Panc1 (cell line): Measurements from ENCODE around the gene GMPR. TPM values are rescaled to one million over a fixed set of nuclear protein-coding genes. Genes with fewer than 3 reads are reported as not detected.

ENCODE experiments used
- ATAC-seq: fragments of 200-7000 bp; cut with Tn5 transposase; 2 replicates; pipeline ENCODE4 v1.9.1; 2020; ENCODE audit warnings: mild to moderate bottlenecking, moderate library complexity
- BruUV-seq: library from RNA; stranded (reverse); fragments of 400-500 nt; replicated peaks from 2 replicates; lab custom pipeline; 2021; lab: Mats Ljungman, UMichigan
- CTCF ChIA-PET: fragments of 300-600 bp; sonication (Branson Sonifier 250); formaldehyde crosslinking; loops from one replicate; lab custom pipeline; 2022; ENCODE audit warnings: antibody characterized with exemption; lab: Charles Lee
- POLR2A ChIA-PET: fragments of 300-600 bp; sonication (Branson Sonifier 250); formaldehyde crosslinking; loops from one replicate; lab custom pipeline; 2022; ENCODE audit warnings: antibody characterized with exemption; lab: Charles Lee
- DNase-seq: peaks from one replicate; pipeline ENCODE4 v3.0.0-alpha.2; 2010; ENCODE audit warnings: low read depth, low spot score
- H3K27ac ChIP-seq: 2 replicates; pipeline ENCODE4 v1.5.1; 2011; ENCODE audit warnings: mild to moderate bottlenecking, low read length, inconsistent platforms
- H3K27me3 ChIP-seq: fragments of 200-500 bp; sonication (Bioruptor generic); 2 replicates; pipeline ENCODE4 v1.6.0; 2014; ENCODE audit warnings: low read length, inconsistent platforms; ENCODE audit not compliant: control insufficient read depth, insufficient read depth
- H3K36me3 ChIP-seq: fragments of 200-500 bp; sonication (Bioruptor generic); 2 replicates; pipeline ENCODE4 v1.5.1; 2014; ENCODE audit warnings: inconsistent platforms, mild to moderate bottlenecking, low read length, moderate library complexity; ENCODE audit not compliant: control insufficient read depth, insufficient read depth
- H3K4me1 ChIP-seq: 2 replicates; pipeline ENCODE4 v1.5.1; 2011; ENCODE audit warnings: inconsistent platforms, mild to moderate bottlenecking, low read length, moderate library complexity; ENCODE audit not compliant: control insufficient read depth, insufficient read depth
- H3K4me3 ChIP-seq, 2 experiments: 2 replicates each; pipeline ENCODE4 v1.5.1; 2011 to 2012; ENCODE audit warnings: low read depth in 2 of 2, low read length in 2 of 2, mild to moderate bottlenecking in 2 of 2, inconsistent platforms in 1 of 2, moderate library complexity in 1 of 2
- H3K9me3 ChIP-seq: fragments of 200-500 bp; sonication (Bioruptor generic); 2 replicates; pipeline ENCODE4 v1.5.1; 2014; ENCODE audit warnings: low read depth, mild to moderate bottlenecking, inconsistent platforms, low read length, moderate library complexity; ENCODE audit not compliant: control insufficient read depth, insufficient read depth
- POLR2AphosphoS5 ChIP-seq: IDR thresholded peaks from 2 replicates; pipeline ENCODE4 v1.6.1; 2012; ENCODE audit warnings: mild to moderate bottlenecking, low read depth, low read length, moderate library complexity
- SIN3A ChIP-seq: IDR thresholded peaks from 2 replicates; pipeline ENCODE4 v1.6.1; 2012; ENCODE audit warnings: low read depth, mild to moderate bottlenecking, low read length, moderate library complexity, borderline replicate concordance; ENCODE audit not compliant: insufficient read depth
- TCF7L2 ChIP-seq: IDR thresholded peaks from 2 replicates; pipeline ENCODE4 v1.6.1; 2011; ENCODE audit warnings: mild to moderate bottlenecking, low read depth, low read length, inconsistent platforms
- in situ Hi-C: cut with HindIII; loops from 2 replicates; pipeline ENCODE4 v1.10.0; 2016; ENCODE audit warnings: low sequenced_read_pairs, low pct_unique_long_range_greater_than_20kb
- intact Hi-C: fragments of 100-400 bp; cut with micrococcal nuclease; formaldehyde crosslinking; loops from one replicate; pipeline ENCODE4 v1.10.0; 2022; ENCODE audit not compliant: unreplicated experiment
- total RNA-seq: library from RNA; stranded (reverse); gene quantifications from one replicate; pipeline ENCODE4 v1.2.1, GENCODE V29; 2021; ENCODE audit not compliant: unreplicated experiment
- TF ChIP-seq, protein P1 (sequence below), 2 experiments: IDR thresholded peaks; 2 replicates each; pipeline ENCODE4 v1.6.1; 2011 to 2012; ENCODE audit warnings: low read depth in 2 of 2, control low read depth in 1 of 2, low read length in 1 of 2, mild to moderate bottlenecking in 1 of 2, moderate library complexity in 1 of 2; ENCODE audit not compliant: insufficient read depth in 1 of 2
- TF ChIP-seq, protein P2 (sequence below): fragments of 450-650 bp; IDR thresholded peaks from 2 replicates; pipeline ENCODE4 v1.5.1; 2017; ENCODE audit warnings: mild to moderate bottlenecking

Gene GMPR
- total RNA-seq, 1 experiment from 2014 or later = 3.5 TPM

DNA sequence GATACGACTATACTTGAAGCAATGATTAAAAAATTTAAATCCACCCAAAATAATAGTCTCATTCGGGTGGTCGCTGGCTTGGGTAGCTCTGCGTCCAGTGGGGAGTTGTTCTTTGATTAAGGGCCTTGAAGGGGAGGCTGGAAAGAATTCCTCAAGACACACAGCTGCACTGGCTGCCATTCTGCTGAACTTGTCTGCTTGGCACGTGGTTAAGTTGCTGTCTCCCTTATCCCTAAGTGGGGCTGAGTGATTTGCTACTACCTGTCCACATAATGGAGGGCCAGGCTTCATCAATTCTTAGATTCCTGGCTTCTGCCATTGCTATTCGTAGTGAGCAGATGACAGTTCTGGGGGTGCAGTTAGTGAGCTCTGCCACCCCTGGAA lies 98.5 kb downstream of the GMPR start:
- no peak for DNase-seq
- Histone ChIP-seq H3K4me3 (no peak overlapping the region), H3K36me3 (no peaks in the 10 kb centered on the region), H3K27ac (no peak overlapping the region), H3K4me1 (peaks cover 15% of the 10 kb centered on the region), H3K9me3 (no peaks in the 10 kb centered on the region), H3K27me3 (no peaks in the 10 kb centered on the region)
- BruUV-seq = no TSS peak
- intact Hi-C loops (loop anchor here (10.0 kb wide), 1 partner anchor 428 kb away; the partner anchor contains the start of gene ATXN1), in situ Hi-C loops (no loop called here)
- ATAC-seq = no peak
- TF ChIP-seq POLR2AphosphoS5 = no peak
- no peak for TF ChIP-seq SIN3A
- TF ChIP-seq, protein P1, sequence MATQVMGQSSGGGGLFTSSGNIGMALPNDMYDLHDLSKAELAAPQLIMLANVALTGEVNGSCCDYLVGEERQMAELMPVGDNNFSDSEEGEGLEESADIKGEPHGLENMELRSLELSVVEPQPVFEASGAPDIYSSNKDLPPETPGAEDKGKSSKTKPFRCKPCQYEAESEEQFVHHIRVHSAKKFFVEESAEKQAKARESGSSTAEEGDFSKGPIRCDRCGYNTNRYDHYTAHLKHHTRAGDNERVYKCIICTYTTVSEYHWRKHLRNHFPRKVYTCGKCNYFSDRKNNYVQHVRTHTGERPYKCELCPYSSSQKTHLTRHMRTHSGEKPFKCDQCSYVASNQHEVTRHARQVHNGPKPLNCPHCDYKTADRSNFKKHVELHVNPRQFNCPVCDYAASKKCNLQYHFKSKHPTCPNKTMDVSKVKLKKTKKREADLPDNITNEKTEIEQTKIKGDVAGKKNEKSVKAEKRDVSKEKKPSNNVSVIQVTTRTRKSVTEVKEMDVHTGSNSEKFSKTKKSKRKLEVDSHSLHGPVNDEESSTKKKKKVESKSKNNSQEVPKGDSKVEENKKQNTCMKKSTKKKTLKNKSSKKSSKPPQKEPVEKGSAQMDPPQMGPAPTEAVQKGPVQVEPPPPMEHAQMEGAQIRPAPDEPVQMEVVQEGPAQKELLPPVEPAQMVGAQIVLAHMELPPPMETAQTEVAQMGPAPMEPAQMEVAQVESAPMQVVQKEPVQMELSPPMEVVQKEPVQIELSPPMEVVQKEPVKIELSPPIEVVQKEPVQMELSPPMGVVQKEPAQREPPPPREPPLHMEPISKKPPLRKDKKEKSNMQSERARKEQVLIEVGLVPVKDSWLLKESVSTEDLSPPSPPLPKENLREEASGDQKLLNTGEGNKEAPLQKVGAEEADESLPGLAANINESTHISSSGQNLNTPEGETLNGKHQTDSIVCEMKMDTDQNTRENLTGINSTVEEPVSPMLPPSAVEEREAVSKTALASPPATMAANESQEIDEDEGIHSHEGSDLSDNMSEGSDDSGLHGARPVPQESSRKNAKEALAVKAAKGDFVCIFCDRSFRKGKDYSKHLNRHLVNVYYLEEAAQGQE (IDR thresholded peaks at IDR 0.05; ENCODE audit: insufficient read depth in 1 of 2, low read depth in 2 of 2, low read length in 1 of 2) = no peak
- TF ChIP-seq TCF7L2 = no peak
- TF ChIP-seq, protein P2, sequence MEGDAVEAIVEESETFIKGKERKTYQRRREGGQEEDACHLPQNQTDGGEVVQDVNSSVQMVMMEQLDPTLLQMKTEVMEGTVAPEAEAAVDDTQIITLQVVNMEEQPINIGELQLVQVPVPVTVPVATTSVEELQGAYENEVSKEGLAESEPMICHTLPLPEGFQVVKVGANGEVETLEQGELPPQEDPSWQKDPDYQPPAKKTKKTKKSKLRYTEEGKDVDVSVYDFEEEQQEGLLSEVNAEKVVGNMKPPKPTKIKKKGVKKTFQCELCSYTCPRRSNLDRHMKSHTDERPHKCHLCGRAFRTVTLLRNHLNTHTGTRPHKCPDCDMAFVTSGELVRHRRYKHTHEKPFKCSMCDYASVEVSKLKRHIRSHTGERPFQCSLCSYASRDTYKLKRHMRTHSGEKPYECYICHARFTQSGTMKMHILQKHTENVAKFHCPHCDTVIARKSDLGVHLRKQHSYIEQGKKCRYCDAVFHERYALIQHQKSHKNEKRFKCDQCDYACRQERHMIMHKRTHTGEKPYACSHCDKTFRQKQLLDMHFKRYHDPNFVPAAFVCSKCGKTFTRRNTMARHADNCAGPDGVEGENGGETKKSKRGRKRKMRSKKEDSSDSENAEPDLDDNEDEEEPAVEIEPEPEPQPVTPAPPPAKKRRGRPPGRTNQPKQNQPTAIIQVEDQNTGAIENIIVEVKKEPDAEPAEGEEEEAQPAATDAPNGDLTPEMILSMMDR = no peak
- POLR2A ChIA-PET = no interaction called here
- CTCF ChIA-PET = interaction anchor here (0.9 kb wide), 1 partner anchor 17 kb away, joined by 3 read pairs; no protein-coding TSS in a partner anchor

DNA sequence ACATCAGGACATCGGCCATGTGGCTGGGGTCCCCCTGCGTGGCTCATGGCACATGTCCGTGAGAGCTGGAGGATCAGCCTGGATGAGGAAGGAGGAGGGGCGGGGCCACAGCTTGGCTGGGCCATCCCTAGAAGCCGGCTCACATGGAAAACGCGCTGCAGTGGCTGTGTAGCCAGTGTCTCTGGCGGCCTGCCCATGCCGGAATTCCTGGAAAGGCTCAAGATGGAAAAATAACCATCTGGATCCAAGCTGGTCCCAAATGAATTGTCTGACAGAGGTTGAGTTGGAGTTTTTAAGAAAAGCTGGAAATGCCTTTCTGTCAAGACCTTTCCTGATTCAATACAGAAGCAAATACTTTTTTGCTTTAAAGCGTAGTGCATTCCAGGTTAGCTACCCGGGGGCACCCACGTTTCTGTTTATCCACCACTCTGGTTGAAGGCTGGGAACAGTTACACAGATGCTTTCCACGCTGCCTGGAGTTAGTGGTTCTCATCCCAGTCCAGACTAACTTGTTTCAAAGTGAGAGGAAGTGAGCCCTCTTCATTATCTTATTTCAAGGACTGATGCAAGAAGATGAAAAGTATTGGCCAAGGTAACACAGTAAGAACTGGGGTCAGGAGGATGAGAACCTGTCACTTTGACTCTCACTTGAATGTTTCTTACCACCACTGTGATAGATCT lies 99.0 kb downstream of the GMPR start:
- DNase-seq = no peak
- Histone ChIP-seq H3K27me3 (no peaks in the 10 kb centered on the region), H3K27ac (no peak overlapping the region), H3K4me3 (no peak overlapping the region), H3K4me1 (peaks cover 10% of the 10 kb centered on the region), H3K9me3 (no peaks in the 10 kb centered on the region), H3K36me3 (no peaks in the 10 kb centered on the region)
- ATAC-seq = no peak
- BruUV-seq = no TSS peak
- TF ChIP-seq, protein P2 = no peak
- TF ChIP-seq TCF7L2 (no peak), SIN3A (no peak), POLR2AphosphoS5 (no peak)
- TF ChIP-seq, protein P1 (IDR thresholded peaks at IDR 0.05; ENCODE audit: insufficient read depth in 1 of 2, low read depth in 2 of 2, low read length in 1 of 2) = no peak
- CTCF ChIA-PET = interaction anchor here (0.9 kb wide), 1 partner anchor 17 kb away, joined by 3 read pairs; no protein-coding TSS in a partner anchor
- intact Hi-C loops (loop anchor here (10.0 kb wide), 1 partner anchor 427 kb away; the partner anchor contains the start of gene ATXN1), in situ Hi-C loops (no loop called here)
- POLR2A ChIA-PET = no interaction called here
